GM18951 (cell line): ENCODE measurements around the gene SLC15A1.

Experiments
- POLR2A ChIP-seq: IDR thresholded peaks from 4 replicates; pipeline ENCODE4 v1.6.1; 2011; ENCODE audit warnings: mild to moderate bottlenecking; ENCODE audit not compliant: insufficient read length, insufficient read depth; ENCODE audit errors: extremely low read depth
- in situ Hi-C: fragments of 300-500 bp; cut with MboI; formaldehyde crosslinking; loops from one replicate; pipeline ENCODE4 v1.12.0; 2022; ENCODE audit warnings: low sequenced_read_pairs, mixed read lengths, inconsistent platforms; ENCODE audit not compliant: unreplicated experiment

Gene SLC15A1

DNA sequence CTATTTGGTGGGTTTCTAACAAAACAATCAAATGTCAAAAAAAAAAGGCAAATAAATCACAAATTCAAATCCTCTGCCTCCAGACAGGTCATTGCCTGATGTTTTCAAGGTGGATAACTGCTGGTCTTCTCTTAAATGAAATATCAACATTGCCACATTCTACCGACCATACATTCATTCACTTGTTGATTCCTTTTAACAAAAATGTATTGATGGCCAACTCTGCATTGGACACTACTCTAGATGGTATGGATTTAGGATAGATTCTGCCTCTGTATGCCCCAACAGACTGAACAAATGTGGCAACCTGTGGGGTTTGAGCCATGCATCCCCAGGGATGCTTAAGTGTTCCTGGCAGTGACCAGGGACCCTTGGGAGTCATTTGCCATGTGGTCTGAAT is 88.0 kb downstream of the SLC15A1 start:
- TF ChIP-seq POLR2A: no peak
- in situ Hi-C loops: no loop called here

DNA sequence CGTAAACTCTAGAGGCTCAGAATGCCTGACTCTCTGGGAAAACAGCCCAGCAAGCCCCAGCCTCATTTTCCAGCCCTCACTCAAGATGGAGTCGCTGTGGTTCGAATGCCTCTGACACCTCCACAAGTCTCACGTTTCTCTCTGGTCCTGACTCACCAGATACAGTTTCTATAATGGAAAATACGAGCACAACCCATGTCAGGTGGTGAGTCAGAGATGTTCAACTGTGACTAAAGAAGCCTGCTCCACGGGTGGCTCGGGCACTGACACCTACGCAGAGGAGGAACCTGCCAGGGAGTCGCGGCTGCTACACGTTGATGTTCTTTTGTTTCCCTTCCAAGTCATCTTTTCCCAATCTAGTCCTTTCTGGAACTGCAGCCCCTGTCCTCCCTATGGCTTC is 88.4 kb downstream of the SLC15A1 start:
- in situ Hi-C loops: no loop called here

DNA sequence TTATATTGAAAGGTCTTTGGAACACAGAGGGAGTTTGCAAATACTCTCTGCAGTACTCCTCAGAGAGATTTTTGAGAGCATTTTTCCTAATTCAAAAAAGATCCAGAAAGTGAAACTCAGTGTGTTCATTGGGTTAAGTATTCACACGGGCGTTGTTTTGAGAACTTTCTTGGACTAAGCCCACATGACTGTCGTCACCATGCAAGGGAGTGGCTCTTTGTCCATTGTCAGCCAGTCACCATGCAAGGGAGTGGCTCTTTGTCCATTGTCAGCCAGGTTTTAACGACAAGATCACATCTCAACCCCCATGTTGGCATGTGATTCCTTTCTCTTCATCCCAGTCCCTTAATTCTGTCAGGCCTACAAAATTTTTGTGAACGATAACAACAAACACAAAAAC is 94.3 kb downstream of the SLC15A1 start:
- TF ChIP-seq POLR2A: no peak
- in situ Hi-C loops: loop anchor here (5.0 kb wide), 1 partner anchor 216 kb away; no protein-coding TSS in a partner anchor

More for the DNA sequence above, 88.4 kb downstream of the SLC15A1 start:
- TF ChIP-seq POLR2A: no peak

DNA sequence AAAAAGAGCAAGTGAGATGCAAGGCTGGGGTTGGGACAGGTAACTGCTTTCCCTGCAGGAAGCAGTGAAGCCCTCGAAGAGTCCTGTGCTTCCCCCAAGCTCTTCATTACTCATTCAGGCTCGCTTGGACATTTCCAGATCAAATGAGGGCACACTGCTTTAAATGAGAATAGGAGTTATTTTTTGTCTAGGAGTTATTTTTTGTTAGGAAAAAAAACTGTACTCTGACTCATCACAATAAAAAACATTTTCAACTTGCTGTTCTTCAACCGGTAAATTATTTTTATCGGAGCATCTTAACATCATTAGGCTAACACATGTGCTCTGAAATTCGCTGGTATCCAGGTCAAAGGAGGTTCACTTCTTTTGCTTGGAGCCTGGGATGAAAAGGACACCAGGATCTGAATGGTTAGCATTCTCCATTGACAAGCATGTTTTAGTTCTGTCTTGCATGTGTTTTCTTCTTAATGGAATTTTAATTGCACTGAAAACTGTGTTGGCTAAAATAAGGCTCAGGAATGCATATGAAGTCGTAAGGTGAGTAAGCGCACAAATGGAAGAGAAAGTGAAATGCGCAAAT is 94.9 kb downstream of the SLC15A1 start:
- in situ Hi-C loops: loop anchor here (5.0 kb wide), 1 partner anchor 215 kb away; no protein-coding TSS in a partner anchor
- TF ChIP-seq POLR2A: no peak

DNA sequence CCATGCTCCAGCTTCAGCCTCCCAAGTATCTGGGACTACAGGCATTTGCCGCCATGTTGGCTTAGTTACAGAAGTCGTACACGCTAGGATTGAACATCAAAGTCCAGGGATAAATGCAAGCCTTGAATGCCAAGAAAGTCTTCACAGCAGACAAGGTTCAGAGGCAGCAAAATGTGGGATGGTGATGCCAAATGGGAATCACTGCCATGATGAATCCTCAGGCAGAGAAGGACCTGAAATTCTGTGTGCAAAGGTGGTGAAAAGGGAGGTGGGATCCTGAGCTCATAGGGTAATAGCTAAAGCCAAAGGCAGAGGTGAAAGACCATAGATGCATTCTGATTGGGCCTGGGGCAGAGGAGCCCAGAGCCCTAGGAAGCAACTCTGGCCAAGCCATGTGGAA is 96.2 kb downstream of the SLC15A1 start:
- in situ Hi-C loops: loop anchor here (5.0 kb wide), 1 partner anchor 214 kb away; no protein-coding TSS in a partner anchor
- no peak for TF ChIP-seq POLR2A

DNA sequence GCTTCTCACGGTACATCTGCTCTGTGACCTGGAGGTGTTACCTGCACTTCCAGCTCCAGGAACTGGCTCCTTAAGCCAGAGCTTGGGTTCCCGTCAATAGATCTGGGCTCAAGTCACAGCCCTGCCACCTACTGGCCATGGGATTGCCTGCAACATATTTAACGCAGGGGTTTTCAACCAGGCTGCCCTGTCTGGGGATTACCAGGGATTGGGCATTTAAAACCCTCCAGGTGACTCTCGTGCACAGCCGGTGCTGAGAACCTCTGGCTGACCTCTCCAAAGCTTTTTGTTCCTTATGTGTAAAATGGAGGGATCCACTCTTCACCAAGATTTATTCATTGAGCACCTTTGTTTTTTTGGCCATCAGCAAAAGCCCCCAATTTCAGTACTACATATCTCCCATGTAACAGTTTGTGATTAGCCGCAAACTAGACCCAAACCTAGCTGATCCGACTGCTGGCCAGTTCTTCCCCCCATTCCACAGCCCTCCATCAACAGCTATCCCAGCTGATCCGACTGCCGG is 98.9 kb downstream of the SLC15A1 start:
- in situ Hi-C loops: no loop called here
- no peak for TF ChIP-seq POLR2A

DNA sequence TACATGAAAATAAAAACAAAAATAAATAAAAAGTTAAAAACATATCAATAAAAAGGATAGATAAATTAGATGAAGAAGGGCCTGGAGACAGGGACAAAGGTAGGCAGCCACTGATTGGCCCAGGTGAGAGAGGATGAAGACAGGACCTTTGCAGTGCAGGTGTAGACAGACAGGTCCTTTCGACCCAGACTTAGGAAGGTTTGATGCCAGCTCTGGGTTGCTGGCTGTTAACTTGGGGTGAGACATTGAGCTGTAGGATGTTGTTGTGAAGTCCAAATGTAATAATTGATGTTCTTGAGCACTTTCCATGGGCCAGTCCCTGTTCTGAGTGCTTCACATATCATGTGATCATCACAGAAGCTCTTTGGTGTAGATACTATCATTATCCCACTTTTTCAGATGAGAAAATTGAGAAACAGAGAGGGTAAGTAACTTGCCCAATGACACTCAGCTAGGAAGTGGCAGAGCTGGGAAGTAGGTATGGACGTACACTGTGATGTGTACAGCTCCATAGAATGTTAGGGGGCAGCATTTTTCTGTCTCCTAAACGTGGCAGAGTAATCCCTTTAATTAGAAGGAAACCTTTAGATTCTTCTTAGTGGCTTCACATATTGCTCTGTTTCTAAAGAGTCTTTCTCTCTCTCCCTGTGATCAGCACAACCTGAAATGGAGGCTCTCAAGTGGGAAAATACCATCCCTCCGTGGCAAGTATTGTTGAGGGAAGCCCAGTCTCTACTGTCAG is 99.6 kb downstream of the SLC15A1 start:
- TF ChIP-seq POLR2A: no peak
- in situ Hi-C loops: no loop called here

DNA sequence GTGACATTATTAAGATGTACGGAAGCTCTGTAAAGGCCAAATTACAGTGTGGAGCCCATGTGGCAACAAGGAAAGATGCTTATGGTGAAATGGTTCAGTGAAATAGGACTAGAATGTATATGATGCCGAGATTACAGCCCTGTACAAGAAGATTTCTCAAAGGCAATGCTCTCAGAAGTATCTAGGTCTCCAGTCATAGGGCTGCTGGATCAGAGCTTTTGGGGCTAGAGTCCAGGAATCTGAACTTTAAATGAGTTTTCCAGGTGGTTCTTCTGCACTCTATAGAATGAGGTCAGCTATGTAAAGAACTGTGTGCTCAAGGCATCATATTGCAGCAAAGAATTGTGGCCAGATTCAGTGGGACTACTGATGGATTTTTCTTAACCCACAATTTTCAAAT is 100.2 kb downstream of the SLC15A1 start:
- in situ Hi-C loops: no loop called here
- TF ChIP-seq POLR2A: no peak

DNA sequence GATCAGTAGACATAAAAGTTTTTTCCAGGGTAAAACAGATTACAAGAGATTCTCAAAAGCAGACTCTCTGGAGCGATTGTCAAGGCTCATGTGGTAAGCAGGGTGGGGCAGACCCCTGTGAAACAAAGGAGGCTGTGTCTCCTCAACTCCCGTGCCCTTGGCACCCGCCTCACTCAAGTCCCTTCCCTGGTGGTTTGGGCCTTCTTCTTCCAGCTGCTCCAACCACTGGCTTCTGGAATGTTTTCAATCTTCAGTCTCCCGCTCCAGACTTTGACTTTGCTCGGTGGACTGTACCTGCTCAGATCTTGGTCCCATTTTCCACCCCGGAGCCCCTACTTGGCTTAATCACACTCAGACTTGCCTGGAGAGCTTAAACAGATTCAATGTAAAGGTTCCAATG is 100.7 kb downstream of the SLC15A1 start:
- no peak for TF ChIP-seq POLR2A

DNA sequence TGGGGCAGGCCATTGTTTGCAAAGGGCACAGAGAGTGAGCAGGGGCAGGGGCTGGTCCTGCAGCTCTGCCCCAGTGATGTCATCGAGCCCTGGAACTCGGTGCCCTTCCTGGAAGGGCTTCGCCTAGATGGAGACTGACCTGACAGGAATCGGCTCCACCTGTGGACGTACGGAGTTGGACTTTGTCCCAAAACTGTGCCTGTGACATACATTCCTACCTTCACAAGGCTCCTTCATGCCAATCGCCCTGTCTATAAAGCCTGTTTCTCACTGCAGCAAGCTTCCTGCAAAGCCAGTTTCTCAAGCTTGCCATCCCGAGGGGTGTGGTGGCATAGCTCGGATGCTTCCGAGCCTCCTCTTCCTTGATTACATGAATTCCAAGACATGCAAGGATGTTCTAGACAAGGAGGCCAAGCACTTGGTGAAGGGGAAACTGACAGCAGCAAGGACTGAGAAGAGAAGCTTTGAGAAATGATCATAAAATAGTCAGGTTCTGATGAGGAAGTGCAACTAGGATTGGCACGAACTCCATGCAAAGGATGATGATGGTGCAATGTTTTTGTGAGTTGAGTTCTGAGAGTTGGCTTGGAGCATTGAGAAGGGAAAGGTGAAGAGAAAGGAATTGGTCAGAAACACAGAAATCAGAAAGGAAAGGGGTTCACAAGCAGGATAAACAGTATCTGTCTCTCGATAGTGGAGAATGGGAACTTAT is 101.9 kb downstream of the SLC15A1 start:
- in situ Hi-C loops: no loop called here
- TF ChIP-seq POLR2A: no peak

More for the DNA sequence above, 100.7 kb downstream of the SLC15A1 start:
- in situ Hi-C loops: no loop called here

DNA sequence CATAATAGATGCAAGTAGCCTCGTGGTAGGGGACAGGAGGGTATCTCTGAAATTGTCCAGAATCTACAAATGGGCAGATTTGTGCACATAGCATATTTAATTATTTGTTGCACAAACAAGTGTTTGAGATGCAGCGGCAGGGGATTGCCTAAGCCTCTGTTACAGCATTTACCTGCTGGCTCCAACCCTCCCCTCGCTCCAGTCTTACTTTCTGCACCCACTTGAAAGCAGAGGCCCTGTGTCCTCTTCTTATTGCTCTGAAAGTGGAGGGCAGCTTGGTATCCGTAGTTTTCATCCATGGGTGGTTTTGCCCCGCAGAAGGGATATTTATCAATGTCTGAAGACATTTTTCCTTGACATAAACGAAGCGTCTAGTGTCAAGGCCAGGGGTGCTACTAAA is 102.6 kb downstream of the SLC15A1 start:
- in situ Hi-C loops: no loop called here
- no peak for TF ChIP-seq POLR2A

DNA sequence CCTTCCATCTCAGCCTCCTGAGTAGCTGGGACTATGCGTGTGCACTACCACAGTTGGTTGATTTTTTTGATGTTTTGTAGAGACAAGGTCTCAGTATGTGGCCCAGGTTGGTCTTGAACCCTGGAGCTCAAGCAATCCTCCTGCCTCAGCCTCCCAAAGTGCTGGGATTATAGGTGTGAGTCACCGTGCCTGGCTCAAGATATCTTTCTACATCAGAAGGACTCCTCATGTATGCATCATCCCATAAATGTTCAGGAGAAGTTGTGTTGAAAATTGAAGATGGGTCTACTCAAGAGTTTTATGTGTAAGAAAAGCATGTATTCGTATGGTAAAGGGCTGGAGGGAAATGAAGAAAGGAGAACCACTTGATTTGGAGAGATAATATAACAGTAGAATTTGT is 103.8 kb downstream of the SLC15A1 start:
- TF ChIP-seq POLR2A: no peak
- in situ Hi-C loops: no loop called here

DNA sequence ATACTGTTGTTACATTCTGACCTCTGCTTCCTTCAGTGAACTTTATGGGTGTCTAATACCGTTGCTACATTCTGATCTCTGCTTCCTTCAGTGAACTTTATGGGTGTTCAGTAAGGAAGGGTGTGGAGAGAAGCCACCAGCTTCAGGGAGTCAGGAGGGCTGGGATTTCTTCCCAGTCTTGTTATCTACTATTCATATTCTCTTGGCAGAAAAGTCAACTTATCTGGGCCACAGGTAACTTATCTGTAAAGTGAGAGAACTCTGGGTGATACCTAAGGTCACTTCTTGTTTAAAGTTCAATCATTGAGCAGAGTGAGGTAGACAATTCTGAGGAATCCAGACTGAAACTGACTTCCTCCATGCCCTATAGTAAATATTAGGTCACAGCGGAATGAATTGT is 104.3 kb downstream of the SLC15A1 start:
- no peak for TF ChIP-seq POLR2A
- in situ Hi-C loops: no loop called here

DNA sequence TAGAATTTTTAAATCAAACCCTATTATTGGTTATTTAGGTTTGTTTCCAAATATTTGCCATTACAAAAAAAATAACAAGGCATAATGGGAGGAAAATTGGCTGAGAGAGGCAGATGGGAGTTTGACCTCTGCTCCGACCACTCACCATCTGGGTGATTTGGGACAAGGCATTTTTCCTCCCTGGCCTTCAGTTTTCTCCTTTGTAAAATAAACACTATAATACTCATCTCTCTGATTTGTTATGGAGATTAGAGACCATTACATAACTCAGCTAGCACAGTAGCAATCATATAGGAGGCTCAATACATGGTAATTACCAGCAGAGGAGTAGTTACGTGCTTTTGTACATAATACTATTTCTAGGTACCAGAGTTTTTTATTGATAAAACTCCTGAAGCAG is 105.4 kb downstream of the SLC15A1 start:
- in situ Hi-C loops: no loop called here
- TF ChIP-seq POLR2A: no peak

DNA sequence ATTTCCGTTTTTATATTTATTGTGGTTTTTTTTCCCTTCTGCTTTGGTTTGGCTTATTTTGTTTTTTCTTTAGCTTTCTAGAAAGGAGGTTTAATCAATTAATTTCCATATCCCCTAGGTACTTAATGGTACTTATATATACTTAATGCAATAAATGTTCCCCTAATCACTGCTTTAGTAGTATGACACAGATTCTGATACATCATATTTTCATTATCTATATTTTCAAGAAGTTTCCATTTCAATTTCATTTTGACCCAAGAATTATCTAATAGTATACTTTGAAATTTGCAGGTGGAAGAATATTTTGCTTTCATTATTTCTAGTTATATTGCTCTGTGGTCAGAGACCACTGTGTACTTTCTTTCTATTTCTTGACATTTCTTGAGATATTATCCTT is 109.0 kb downstream of the SLC15A1 start:
- in situ Hi-C loops: no loop called here
- TF ChIP-seq POLR2A: no peak
